ENCODE measurements around the gene EPRS1.
"Not testable (repeated sequence)": the region's sequence is repeated elsewhere in the genome, so short reads cannot be mapped to it uniquely, and the experiment has no call there.

Gene EPRS1

DNA sequence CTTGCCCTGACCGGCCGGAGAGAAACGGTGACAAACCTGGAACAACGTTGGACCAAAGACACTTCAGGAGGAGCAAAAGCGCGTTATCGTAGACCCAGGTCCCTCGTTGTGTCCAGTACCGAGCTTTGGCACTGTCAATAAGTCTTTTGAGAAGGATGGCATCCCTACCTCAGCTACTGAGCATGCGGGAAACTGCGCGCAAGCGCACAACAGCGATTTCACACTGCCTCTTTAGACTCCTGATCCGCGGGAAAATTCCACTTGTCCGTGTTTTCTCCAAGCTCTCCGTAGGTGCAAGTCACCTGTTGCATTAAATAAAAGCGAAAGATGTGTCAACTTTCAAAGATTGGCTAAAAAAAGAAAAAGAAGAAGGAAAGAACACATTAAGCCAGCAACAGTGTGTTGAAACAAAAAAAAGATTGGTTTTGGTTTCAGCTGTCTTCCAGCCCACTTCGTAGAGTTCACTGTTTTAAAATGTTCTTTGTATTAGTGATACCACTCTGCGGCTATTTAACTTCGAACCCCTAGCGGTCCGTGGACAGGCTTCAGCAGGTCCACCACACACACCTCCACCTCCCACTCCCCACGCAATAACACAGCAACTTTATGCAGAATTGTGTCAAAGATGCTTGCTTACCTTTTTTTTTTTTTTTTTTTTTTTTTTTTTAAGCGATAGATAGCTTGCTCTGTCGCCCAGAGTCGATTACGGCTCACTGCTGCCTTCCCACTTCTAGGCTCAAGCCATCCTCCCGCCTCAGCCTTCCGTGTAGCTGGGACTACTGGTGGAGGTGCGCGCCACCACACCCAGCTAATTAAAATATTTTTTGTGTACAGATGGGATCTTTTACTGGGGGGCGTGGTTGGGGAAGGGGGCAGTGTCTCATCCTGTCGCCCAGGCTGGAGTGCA, 43.6 kb upstream of the EPRS1 start, which contains the start of gene BPNT1 (continued):
- TF ChIP-seq ZNF335 (tag by site-specific recombination; conservative IDR thresholded peaks at IDR 0.05) (peak; percentile 90), ZNF837 (tag by site-specific recombination; IDR thresholded peaks at IDR 0.05) (no peak), IKZF3 (tag by site-specific recombination; IDR thresholded peaks at IDR 0.05) (no peak)

DNA sequence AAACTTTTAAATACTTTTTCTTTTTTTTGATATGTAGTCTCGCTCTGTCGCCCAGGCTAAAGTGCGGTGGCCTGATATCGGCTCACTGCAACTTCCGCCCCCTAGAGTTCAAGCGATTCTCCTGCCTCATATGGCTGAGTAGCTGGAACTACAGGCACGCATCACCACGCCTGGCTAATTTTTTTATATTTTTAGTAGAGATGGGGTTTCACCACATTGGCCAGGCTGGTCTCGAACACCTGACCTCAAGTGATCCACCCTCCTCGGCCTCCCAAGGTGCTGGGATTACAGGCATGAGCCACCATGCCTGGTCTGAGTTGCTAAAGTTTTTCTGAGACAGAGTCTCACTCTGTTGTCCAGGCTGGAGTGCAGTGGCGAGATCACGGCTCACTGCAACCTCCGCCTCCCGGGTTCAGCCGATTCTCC, 40.0 kb upstream of the EPRS1 start:
- POLR2A ChIA-PET; H3K4me3 ChIP-seq (ENCODE audit: low read depth, low read length); H3K36me3 ChIP-seq (ENCODE audit: control insufficient read depth in 2 of 2, insufficient read depth in 1 of 2, low read length in 2 of 2); CTCF ChIA-PET; H3K9me3 ChIP-seq (ENCODE audit: control insufficient read depth, insufficient read depth, low read depth, low read length); H3K27ac ChIP-seq (ENCODE audit: extremely low read depth, low read depth, low read length); H3K4me1 ChIP-seq (ENCODE audit: control insufficient read depth, insufficient read depth, low read length): not testable (repeated sequence)

DNA sequence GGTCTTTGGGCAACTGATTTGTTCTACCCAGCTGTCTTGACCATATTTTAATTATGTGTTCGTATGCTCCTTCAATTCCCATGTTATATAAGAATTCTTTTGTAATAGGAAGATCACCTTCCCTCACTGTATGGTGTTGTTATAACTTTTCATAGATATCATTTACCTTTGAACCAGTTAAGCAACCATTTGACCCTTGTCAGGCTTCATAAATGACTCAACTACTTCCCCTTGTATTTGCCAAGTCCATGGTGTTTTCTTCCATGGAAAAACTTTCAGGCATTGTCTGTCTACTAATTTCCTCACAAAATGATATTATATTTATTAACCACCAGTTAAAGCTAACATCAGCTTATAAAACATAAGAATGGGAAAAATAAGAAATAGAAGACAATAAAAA, 38.2 kb upstream of the EPRS1 start:
- Histone ChIP-seq H3K36me3 (ENCODE audit: control insufficient read depth in 2 of 2, insufficient read depth in 1 of 2, low read length in 2 of 2) (peaks cover 6 to 12% of the 10 kb centered on the region in 2 experiments; a peak in 2 of 3 replicates), H3K27ac (ENCODE audit: extremely low read depth, low read depth, low read length) (no peak overlapping the region), H3K9me3 (ENCODE audit: control insufficient read depth, insufficient read depth, low read depth, low read length) (no peaks in the 10 kb centered on the region), H3K4me3 (ENCODE audit: low read depth, low read length) (no peak overlapping the region), H3K4me1 (ENCODE audit: control insufficient read depth, insufficient read depth, low read length) (no peaks in the 10 kb centered on the region)
- CTCF ChIA-PET, result interaction anchor here (0.7 to 1.1 kb wide), 2 partner anchors 10 to 12 kb away, joined by 3 to 9 read pairs; no protein-coding TSS in a partner anchor
- no peak for TF ChIP-seq ZNF544 (tag by site-specific recombination; IDR thresholded peaks at IDR 0.05)
- POLR2A ChIA-PET, result no interaction called here

GRCh38 chr1:220077887-220078286, 31.6 kb upstream of the EPRS1 start:
- Histone ChIP-seq H3K27ac (ENCODE audit: extremely low read depth, low read depth, low read length) (no peak overlapping the region), H3K4me3 (ENCODE audit: low read depth, low read length) (no peak overlapping the region), H3K9me3 (ENCODE audit: control insufficient read depth, insufficient read depth, low read depth, low read length) (no peaks in the 10 kb centered on the region), H3K36me3 (ENCODE audit: control insufficient read depth in 2 of 2, insufficient read depth in 1 of 2, low read length in 2 of 2) (peaks cover 12 to 25% of the 10 kb centered on the region in 2 experiments; a peak in 2 of 3 replicates), H3K4me1 (ENCODE audit: control insufficient read depth, insufficient read depth, low read length) (no peaks in the 10 kb centered on the region)
- CTCF ChIA-PET, result no interaction called here
- POLR2A ChIA-PET, result no interaction called here
- TF ChIP-seq, protein P1, sequence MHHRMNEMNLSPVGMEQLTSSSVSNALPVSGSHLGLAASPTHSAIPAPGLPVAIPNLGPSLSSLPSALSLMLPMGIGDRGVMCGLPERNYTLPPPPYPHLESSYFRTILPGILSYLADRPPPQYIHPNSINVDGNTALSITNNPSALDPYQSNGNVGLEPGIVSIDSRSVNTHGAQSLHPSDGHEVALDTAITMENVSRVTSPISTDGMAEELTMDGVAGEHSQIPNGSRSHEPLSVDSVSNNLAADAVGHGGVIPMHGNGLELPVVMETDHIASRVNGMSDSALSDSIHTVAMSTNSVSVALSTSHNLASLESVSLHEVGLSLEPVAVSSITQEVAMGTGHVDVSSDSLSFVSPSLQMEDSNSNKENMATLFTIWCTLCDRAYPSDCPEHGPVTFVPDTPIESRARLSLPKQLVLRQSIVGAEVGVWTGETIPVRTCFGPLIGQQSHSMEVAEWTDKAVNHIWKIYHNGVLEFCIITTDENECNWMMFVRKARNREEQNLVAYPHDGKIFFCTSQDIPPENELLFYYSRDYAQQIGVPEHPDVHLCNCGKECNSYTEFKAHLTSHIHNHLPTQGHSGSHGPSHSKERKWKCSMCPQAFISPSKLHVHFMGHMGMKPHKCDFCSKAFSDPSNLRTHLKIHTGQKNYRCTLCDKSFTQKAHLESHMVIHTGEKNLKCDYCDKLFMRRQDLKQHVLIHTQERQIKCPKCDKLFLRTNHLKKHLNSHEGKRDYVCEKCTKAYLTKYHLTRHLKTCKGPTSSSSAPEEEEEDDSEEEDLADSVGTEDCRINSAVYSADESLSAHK (tag by site-specific recombination; IDR thresholded peaks at IDR 0.05), result no peak
- TF ChIP-seq PRDM1 (tag by site-specific recombination; IDR thresholded peaks at IDR 0.05) (no peak), ZNF449 (tag by site-specific recombination; IDR thresholded peaks at IDR 0.05) (no peak), GLIS1 (tag by site-specific recombination; IDR thresholded peaks at IDR 0.05) (no peak), TCF7L2 (IDR thresholded peaks at IDR 0.05; ENCODE audit: borderline replicate concordance, low read depth, low read length) (no peak), ZNF394 (tag by site-specific recombination; IDR thresholded peaks at IDR 0.05; ENCODE audit: borderline replicate concordance) (no peak), ZNF623 (tag by site-specific recombination; IDR thresholded peaks at IDR 0.05) (no peak), ZNF280C (tag by site-specific recombination; IDR thresholded peaks at IDR 0.05) (no peak), ZNF768 (tag by site-specific recombination; IDR thresholded peaks at IDR 0.05) (no peak), ZBTB21 (tag by site-specific recombination; IDR thresholded peaks at IDR 0.05) (no peak)
- TF ChIP-seq, protein P2, sequence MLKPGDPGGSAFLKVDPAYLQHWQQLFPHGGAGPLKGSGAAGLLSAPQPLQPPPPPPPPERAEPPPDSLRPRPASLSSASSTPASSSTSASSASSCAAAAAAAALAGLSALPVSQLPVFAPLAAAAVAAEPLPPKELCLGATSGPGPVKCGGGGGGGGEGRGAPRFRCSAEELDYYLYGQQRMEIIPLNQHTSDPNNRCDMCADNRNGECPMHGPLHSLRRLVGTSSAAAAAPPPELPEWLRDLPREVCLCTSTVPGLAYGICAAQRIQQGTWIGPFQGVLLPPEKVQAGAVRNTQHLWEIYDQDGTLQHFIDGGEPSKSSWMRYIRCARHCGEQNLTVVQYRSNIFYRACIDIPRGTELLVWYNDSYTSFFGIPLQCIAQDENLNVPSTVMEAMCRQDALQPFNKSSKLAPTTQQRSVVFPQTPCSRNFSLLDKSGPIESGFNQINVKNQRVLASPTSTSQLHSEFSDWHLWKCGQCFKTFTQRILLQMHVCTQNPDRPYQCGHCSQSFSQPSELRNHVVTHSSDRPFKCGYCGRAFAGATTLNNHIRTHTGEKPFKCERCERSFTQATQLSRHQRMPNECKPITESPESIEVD (tag by site-specific recombination; IDR thresholded peaks at IDR 0.05), result no peak
- TF ChIP-seq, protein P3, sequence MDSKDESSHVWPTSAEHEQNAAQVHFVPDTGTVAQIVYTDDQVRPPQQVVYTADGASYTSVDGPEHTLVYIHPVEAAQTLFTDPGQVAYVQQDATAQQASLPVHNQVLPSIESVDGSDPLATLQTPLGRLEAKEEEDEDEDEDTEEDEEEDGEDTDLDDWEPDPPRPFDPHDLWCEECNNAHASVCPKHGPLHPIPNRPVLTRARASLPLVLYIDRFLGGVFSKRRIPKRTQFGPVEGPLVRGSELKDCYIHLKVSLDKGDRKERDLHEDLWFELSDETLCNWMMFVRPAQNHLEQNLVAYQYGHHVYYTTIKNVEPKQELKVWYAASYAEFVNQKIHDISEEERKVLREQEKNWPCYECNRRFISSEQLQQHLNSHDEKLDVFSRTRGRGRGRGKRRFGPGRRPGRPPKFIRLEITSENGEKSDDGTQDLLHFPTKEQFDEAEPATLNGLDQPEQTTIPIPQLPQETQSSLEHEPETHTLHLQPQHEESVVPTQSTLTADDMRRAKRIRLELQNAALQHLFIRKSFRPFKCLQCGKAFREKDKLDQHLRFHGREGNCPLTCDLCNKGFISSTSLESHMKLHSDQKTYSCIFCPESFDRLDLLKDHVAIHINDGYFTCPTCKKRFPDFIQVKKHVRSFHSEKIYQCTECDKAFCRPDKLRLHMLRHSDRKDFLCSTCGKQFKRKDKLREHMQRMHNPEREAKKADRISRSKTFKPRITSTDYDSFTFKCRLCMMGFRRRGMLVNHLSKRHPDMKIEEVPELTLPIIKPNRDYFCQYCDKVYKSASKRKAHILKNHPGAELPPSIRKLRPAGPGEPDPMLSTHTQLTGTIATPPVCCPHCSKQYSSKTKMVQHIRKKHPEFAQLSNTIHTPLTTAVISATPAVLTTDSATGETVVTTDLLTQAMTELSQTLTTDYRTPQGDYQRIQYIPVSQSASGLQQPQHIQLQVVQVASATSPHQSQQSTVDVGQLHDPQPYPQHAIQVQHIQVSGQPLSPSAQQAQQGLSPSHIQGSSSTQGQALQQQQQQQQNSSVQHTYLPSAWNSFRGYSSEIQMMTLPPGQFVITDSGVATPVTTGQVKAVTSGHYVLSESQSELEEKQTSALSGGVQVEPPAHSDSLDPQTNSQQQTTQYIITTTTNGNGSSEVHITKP (tag by site-specific recombination; IDR thresholded peaks at IDR 0.05), result no peak
